Right atrium auricular region (tissue), 2 donors: ENCODE results near the gene FUT6. TPM values are rescaled to one million over a fixed set of nuclear protein-coding genes. Genes with fewer than 3 reads are reported as not detected.

Experiments used
- DNase-seq: peaks from one replicate; pipeline ENCODE4 v3.0.0-alpha.2; 2019; ENCODE audit warnings: low spot score
- H3K27ac ChIP-seq, 2 donors: fragments of 200-600 bp; sonication (generic); 1 replicate in 1 of 2; 2 replicates in 1 of 2; pipeline ENCODE4 v1.5.1; 2016 to 2019
- H3K27me3 ChIP-seq, 2 donors: fragments of 200-600 bp; sonication (generic); one replicate each; pipeline versions ENCODE4 v1.5.1 to v1.6.0; 2017 to 2019
- H3K36me3 ChIP-seq: fragments of 200-600 bp; sonication (generic); one replicate; pipeline ENCODE4 v1.5.1; 2016
- H3K4me1 ChIP-seq, 2 donors: fragments of 200-600 bp; sonication (generic); one replicate each; pipeline versions ENCODE4 v1.5.1 to v1.6.0; 2017 to 2019
- H3K4me3 ChIP-seq, 2 donors: fragments of 200-600 bp; sonication (generic); 1 replicate in 1 of 2; 2 replicates in 1 of 2; pipeline ENCODE4 v1.5.1; 2017 to 2019; ENCODE audit warnings: mild to moderate bottlenecking in 1 of 2, moderate library complexity in 1 of 2
- H3K9me3 ChIP-seq, 2 donors: fragments of 200-600 bp; sonication (generic); one replicate each; pipeline ENCODE4 v1.5.1; 2019
- CTCF ChIP-seq, 2 donors: fragments of 200-600 bp; sonication (generic); IDR thresholded peaks; one replicate each; pipeline ENCODE4 v1.5.1; 2019; ENCODE audit warnings: antibody characterized with exemption in 2 of 2
- total RNA-seq, 2 donors: library from RNA; depleted of rRNA; stranded (reverse); fragments of >200 nt; gene quantifications; one replicate each; pipeline ENCODE4 v1.1.0, GENCODE V29; 2016

FUT6 gene
- total RNA-seq, 2 donors from 2014 or later = not detected

GRCh38 chr19:5787409-5788182 is 51.9 kb downstream of the FUT6 start:
- Histone ChIP-seq H3K27ac (no peak overlapping the region), H3K4me3 (no peak overlapping the region), H3K27me3 (no peaks in the 10 kb centered on the region), H3K9me3 (no peaks in the 10 kb centered on the region), H3K4me1 (peaks cover 0 to 7% of the 10 kb centered on the region in 2 donors), H3K36me3 (peaks cover 60% of the 10 kb centered on the region)
- no peak for DNase-seq
- no peak for TF ChIP-seq CTCF (IDR thresholded peaks at IDR 0.05)

- Histone ChIP-seq H3K4me1 (peaks cover 0 to 7% of the 10 kb centered on the region in 2 donors), H3K9me3 (no peaks in the 10 kb centered on the region), H3K27ac (no peak overlapping the region), H3K4me3 (no peak overlapping the region), H3K36me3 (peaks cover 60% of the 10 kb centered on the region), H3K27me3 (no peaks in the 10 kb centered on the region)
- no peak for TF ChIP-seq CTCF (IDR thresholded peaks at IDR 0.05)
- no peak for DNase-seq
Measured at GRCh38 chr19:5786593-5787408, 52.7 kb downstream of the FUT6 start.

- Histone ChIP-seq H3K27ac (no peak overlapping the region), H3K4me1 (peaks cover 0 to 7% of the 10 kb centered on the region in 2 donors), H3K4me3 (no peak overlapping the region), H3K27me3 (no peaks in the 10 kb centered on the region), H3K36me3 (peaks cover 60% of the 10 kb centered on the region), H3K9me3 (no peaks in the 10 kb centered on the region)
- no peak for DNase-seq
- no peak for TF ChIP-seq CTCF (IDR thresholded peaks at IDR 0.05)
Measured at GRCh38 chr19:5785423-5785822, 54.1 kb downstream of the FUT6 start.

GRCh38 chr19:5784581-5785147 is 54.8 kb downstream of the FUT6 start, which contains the start of gene PRR22:
PRR22 (minus strand) TSS chr19:5784746; CDS start chr19:5784660, 86 bp downstream.
- no peak for DNase-seq
- Histone ChIP-seq H3K27ac (no peak within 1 kb of the TSS), H3K36me3 (peaks cover 54% of the 10 kb centered on the region), H3K4me3 (no peak within 1 kb of the TSS), H3K27me3 (no peaks in the 10 kb centered on the region), H3K4me1 (no peaks in the 10 kb centered on the region), H3K9me3 (no peaks in the 10 kb centered on the region)
- no peak for TF ChIP-seq CTCF (IDR thresholded peaks at IDR 0.05)

GRCh38 chr19:5782945-5783919 is 56.3 kb downstream of the FUT6 start:
- H3K9me3 ChIP-seq = no peaks in the 10 kb centered on the region
- H3K36me3 ChIP-seq = peaks cover 40% of the 10 kb centered on the region
- no peak overlapping the region for H3K4me3 ChIP-seq
- TF ChIP-seq CTCF (IDR thresholded peaks at IDR 0.05) = no peak
- DNase-seq = no peak
- H3K27ac ChIP-seq = no peak overlapping the region
- H3K27me3 ChIP-seq = no peaks in the 10 kb centered on the region
- no peaks in the 10 kb centered on the region for H3K4me1 ChIP-seq
